ENCODE measurements around the gene ACER3.
"Not testable (repeated sequence)": the region's sequence is repeated elsewhere in the genome, so short reads cannot be mapped to it uniquely, and the experiment has no call there.

The ACER3 gene

GRCh38 chr11:76891285-76891684 lies 30.6 kb downstream of the ACER3 start:
- Histone ChIP-seq H3K4me3 (no peak overlapping the region), H3K4me2 (no peak overlapping the region), H4K20me1 (peaks cover 0 to 64% (median 7%) of the 10 kb centered on the region in 11 experiments; a peak in 12 of 22 replicates), H3K27me3 (no peaks in the 10 kb centered on the region), H3K9me3 (replicated peaks in 1 of 11) (peaks cover 0 to 3% (median 0%) of the 10 kb centered on the region in 11 experiments; a peak in 1 of 22 replicates), H3K4me1 (peaks cover 0 to 8% (median 3%) of the 10 kb centered on the region in 10 experiments; a peak in 8 of 20 replicates), H3K9ac (no peak overlapping the region), H3K27ac (no peak overlapping the region), H3K36me3 (peaks cover 0 to 20% (median 0%) of the 10 kb centered on the region in 11 experiments; a peak in 4 of 22 replicates)
- no peak for TF ChIP-seq Cebpa-rat (IDR thresholded peaks at IDR 0.05)

- Histone ChIP-seq H4K20me1 (peaks cover 0 to 59% (median 7%) of the 10 kb centered on the region in 11 experiments; a peak in 12 of 22 replicates), H3K4me2 (no peak overlapping the region), H3K27ac (no peak overlapping the region), H3K4me1 (peaks cover 0 to 6% (median 2%) of the 10 kb centered on the region in 10 experiments; a peak in 4 of 20 replicates), H3K9me3 (replicated peaks in 1 of 11) (peaks cover 0 to 8% (median 0%) of the 10 kb centered on the region in 11 experiments; a peak in 1 of 22 replicates), H3K36me3 (peaks cover 0 to 20% (median 0%) of the 10 kb centered on the region in 11 experiments; a peak in 4 of 22 replicates), H3K27me3 (no peaks in the 10 kb centered on the region), H3K9ac (no peak overlapping the region), H3K4me3 (no peak overlapping the region)
- no peak for TF ChIP-seq Cebpa-rat (IDR thresholded peaks at IDR 0.05)
These were observed 31.1 kb downstream of the ACER3 start for GRCh38 chr11:76891793-76892192.

- Histone ChIP-seq H3K4me3 (no peak overlapping the region), H3K27ac (no peak overlapping the region), H3K9me3 (replicated peaks in 1 of 11) (peaks cover 0 to 8% (median 0%) of the 10 kb centered on the region in 11 experiments; a peak in 1 of 22 replicates), H3K4me2 (no peak overlapping the region), H4K20me1 (peaks cover 0 to 54% (median 4%) of the 10 kb centered on the region in 11 experiments; a peak in 8 of 22 replicates), H3K9ac (no peak overlapping the region), H3K27me3 (no peaks in the 10 kb centered on the region), H3K36me3 (peaks cover 0 to 20% (median 0%) of the 10 kb centered on the region in 11 experiments; a peak in 4 of 22 replicates), H3K4me1 (peaks cover 0 to 6% (median 2%) of the 10 kb centered on the region in 10 experiments; a peak in 4 of 20 replicates)
- TF ChIP-seq Cebpa-rat (IDR thresholded peaks at IDR 0.05): no peak
These were observed 31.6 kb downstream of the ACER3 start for GRCh38 chr11:76892306-76892705.

- Histone ChIP-seq H3K9me3 (replicated peaks in 1 of 11) (peaks cover 0 to 8% (median 0%) of the 10 kb centered on the region in 11 experiments; a peak in 1 of 22 replicates), H3K4me3 (no peak overlapping the region), H3K27me3 (no peaks in the 10 kb centered on the region), H4K20me1 (peaks cover 0 to 46% (median 0%) of the 10 kb centered on the region in 11 experiments; a peak in 3 of 22 replicates), H3K27ac (no peak overlapping the region), H3K9ac (no peak overlapping the region), H3K4me1 (peaks cover 0 to 5% (median 0%) of the 10 kb centered on the region in 10 experiments; a peak in 1 of 20 replicates), H3K36me3 (peaks cover 0 to 28% (median 0%) of the 10 kb centered on the region in 11 experiments; a peak in 4 of 22 replicates), H3K4me2 (no peak overlapping the region)
- TF ChIP-seq Cebpa-rat (IDR thresholded peaks at IDR 0.05): no peak
These were observed 36.5 kb downstream of the ACER3 start for GRCh38 chr11:76897233-76897632.

GRCh38 chr11:76901144-76901543 lies 40.4 kb downstream of the ACER3 start:
- no peak for TF ChIP-seq Cebpa-rat (IDR thresholded peaks at IDR 0.05)
- H3K27ac ChIP-seq: no peak overlapping the region
- H3K4me3 ChIP-seq: no peak overlapping the region
- H3K4me2 ChIP-seq: no peak overlapping the region
- H3K27me3 ChIP-seq: no peaks in the 10 kb centered on the region
- H3K9me3 ChIP-seq (replicated peaks in 1 of 11): peaks cover 10 to 20% (median 16%) of the 10 kb centered on the region in 11 experiments
- H4K20me1 ChIP-seq: peaks cover 0 to 22% (median 0%) of the 10 kb centered on the region in 11 experiments; a peak in 3 of 22 replicates
- no peaks in the 10 kb centered on the region for H3K4me1 ChIP-seq
- peaks cover 3 to 47% (median 6%) of the 10 kb centered on the region in 11 experiments; a peak in 12 of 22 replicates for H3K36me3 ChIP-seq
- H3K9ac ChIP-seq: no peak overlapping the region

GRCh38 chr11:76901622-76902021 lies 40.9 kb downstream of the ACER3 start:
- not testable (repeated sequence) for H3K27me3 ChIP-seq, H3K27ac ChIP-seq, H3K4me3 ChIP-seq, H3K4me1 ChIP-seq, H3K9ac ChIP-seq, H3K4me2 ChIP-seq
- H3K36me3 ChIP-seq: peaks cover 3 to 51% (median 9%) of the 10 kb centered on the region in 11 experiments; a peak in 13 of 22 replicates
- H4K20me1 ChIP-seq: peaks cover 0 to 22% (median 0%) of the 10 kb centered on the region in 11 experiments; a peak in 3 of 22 replicates
- peaks cover 11 to 25% (median 20%) of the 10 kb centered on the region in 11 experiments for H3K9me3 ChIP-seq (replicated peaks in 1 of 11)

- no peak overlapping the region for H3K4me2 ChIP-seq
- H3K36me3 ChIP-seq: peaks cover 5 to 59% (median 17%) of the 10 kb centered on the region in 11 experiments; a peak in 15 of 22 replicates
- no peaks in the 10 kb centered on the region for H3K27me3 ChIP-seq
- no peak overlapping the region for H3K27ac ChIP-seq
- H4K20me1 ChIP-seq: peaks cover 0 to 22% (median 0%) of the 10 kb centered on the region in 11 experiments; a peak in 3 of 22 replicates
- TF ChIP-seq Cebpa-rat (IDR thresholded peaks at IDR 0.05): no peak
- H3K9ac ChIP-seq: no peak overlapping the region
- no peaks in the 10 kb centered on the region for H3K4me1 ChIP-seq
- no peak overlapping the region for H3K4me3 ChIP-seq
- peaks cover 17 to 32% (median 28%) of the 10 kb centered on the region in 11 experiments for H3K9me3 ChIP-seq (replicated peaks in 1 of 11)
These were observed 41.6 kb downstream of the ACER3 start for GRCh38 chr11:76902121-76903014.

- H3K4me2 ChIP-seq: no peak overlapping the region
- H3K27ac ChIP-seq: no peak overlapping the region
- H3K9ac ChIP-seq: no peak overlapping the region
- TF ChIP-seq Cebpa-rat (IDR thresholded peaks at IDR 0.05): no peak
- H3K4me1 ChIP-seq: no peaks in the 10 kb centered on the region
- H3K27me3 ChIP-seq: no peaks in the 10 kb centered on the region
- H3K36me3 ChIP-seq: peaks cover 9 to 63% (median 21%) of the 10 kb centered on the region in 11 experiments; a peak in 16 of 22 replicates
- no peak overlapping the region for H3K4me3 ChIP-seq
- H4K20me1 ChIP-seq: peaks cover 0 to 22% (median 0%) of the 10 kb centered on the region in 11 experiments; a peak in 3 of 22 replicates
- H3K9me3 ChIP-seq (replicated peaks in 1 of 11): peaks cover 27 to 40% (median 37%) of the 10 kb centered on the region in 11 experiments
These were observed 42.6 kb downstream of the ACER3 start for GRCh38 chr11:76903325-76903724.
